ENCODE results near the gene MAD1L1. TPM values are rescaled to one million over a fixed set of nuclear protein-coding genes. Genes with fewer than 3 reads are reported as not detected.

The MAD1L1 gene
- total RNA-seq, 1 experiment from 2014 or later: 103 TPM

GRCh38 chr7:2219136-2219535 lies 13.6 kb downstream of the MAD1L1 start:
- no peak for DNase-seq (ENCODE audit: low spot score)

- DNase-seq (ENCODE audit: low spot score): no peak
Observed at GRCh38 chr7:2218444-2218785, 14.3 kb downstream of the MAD1L1 start.

DNA sequence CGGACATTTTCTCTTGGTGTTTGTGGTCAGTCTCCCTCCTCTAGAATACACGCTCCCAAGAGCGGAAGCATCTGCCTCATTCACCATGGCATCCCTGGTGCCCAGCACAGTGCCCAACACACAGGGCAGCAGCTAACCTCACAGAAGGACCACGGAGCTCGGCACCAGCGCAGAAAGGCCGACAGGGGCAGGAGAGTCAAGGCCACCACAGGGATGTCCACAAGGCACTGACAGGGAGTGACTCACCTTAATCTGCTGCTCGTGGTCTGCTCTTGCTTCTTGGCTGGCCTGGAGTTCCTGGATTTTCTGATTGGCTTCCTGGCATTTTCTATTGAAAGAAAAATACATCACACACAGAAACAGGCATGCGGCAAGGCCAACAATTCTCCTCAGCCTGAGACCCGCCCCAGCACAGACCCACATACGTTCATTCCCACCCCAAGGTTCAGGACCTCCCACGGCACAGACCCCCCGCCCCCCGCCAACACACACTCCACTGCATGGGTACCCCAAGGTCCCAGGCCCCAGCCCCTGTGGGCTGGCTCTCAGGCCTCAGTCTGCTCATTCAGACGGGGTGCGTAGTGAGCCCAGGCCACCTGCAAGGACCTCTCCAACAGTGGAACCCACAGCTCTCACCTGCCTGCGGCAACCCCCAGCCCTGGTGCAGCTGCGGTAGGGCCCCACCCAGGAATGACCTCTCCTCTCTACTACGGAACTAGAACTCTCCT lies 14.9 kb downstream of the MAD1L1 start:
- DNase-seq (ENCODE audit: low spot score): no peak

GRCh38 chr7:2217206-2217605 lies 15.5 kb downstream of the MAD1L1 start:
- DNase-seq (ENCODE audit: low spot score): no peak

- DNase-seq (ENCODE audit: low spot score): no peak
Observed at GRCh38 chr7:2215851-2216250, 16.9 kb downstream of the MAD1L1 start.

DNA sequence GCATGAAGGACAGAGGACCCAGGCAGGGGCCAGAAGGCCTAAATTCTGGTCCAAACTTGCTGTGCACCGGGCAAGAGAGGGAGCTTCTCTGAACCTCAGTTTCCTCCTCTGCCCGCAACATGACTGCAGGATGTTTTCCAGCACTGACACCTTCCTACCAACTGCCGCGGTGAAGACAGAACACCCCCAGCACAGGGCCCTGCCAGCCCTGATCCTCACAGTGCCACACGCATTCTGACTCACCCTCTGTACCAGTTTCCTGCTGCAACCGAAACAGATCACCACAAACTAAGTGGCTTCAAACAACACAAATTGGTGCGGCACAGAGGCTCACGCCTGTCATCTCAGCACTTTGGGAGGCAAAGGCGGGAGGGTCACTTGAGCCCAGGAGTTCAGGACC lies 18.1 kb downstream of the MAD1L1 start:
- no peak for DNase-seq (ENCODE audit: low spot score)

DNA sequence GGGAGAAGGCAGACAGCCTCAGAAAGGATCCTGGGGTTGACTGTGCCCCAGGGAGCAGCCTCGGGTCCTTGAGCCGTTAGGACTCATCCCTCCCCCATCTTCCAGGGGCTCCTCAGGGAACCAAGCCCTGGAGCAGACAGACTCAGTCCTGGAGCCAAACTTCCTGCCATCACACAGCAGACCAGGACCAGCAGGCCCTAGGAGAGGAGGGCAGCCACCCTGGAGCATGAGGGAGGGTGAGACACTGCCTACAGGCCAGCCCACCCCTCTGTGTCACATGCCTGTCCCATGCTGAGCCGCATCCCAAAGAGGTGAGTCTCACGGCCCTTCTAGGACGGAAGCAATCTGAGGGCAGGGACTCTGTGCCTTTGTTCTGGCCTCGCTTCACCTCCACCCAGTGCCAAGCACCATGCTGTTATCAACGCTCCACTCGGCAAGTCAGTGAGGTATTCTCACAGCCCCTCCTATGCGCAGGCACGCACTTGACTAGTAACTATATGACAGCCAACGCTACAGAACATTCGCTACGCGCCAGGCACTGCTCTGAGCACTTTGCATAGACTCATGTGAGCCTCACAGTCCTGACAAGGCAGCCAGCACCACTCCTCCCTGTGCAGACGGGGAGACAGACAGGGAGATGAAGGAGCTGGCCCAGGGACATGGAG lies 19.1 kb downstream of the MAD1L1 start:
- DNase-seq (ENCODE audit: low spot score): no peak

DNA sequence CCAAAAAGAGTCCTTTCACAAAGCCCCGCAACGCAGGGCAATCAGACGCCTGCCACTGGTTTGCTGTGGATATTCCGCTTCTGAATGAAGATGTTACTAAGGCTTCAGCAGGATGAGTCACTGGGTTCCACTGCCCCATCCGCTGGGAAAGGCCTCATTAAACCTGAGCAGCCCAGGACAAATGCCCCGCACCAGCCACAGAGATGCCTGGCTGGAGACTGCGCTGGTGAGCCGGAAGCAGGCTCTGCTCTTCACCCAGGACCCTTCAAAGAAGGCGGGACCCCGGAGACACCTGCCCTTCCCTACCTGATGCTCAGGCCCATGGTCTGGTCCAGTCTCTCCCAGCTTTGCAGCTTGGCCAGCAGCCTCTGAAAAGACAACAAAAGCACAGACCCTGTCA lies 19.8 kb downstream of the MAD1L1 start:
- DNase-seq (ENCODE audit: low spot score): no peak

DNA sequence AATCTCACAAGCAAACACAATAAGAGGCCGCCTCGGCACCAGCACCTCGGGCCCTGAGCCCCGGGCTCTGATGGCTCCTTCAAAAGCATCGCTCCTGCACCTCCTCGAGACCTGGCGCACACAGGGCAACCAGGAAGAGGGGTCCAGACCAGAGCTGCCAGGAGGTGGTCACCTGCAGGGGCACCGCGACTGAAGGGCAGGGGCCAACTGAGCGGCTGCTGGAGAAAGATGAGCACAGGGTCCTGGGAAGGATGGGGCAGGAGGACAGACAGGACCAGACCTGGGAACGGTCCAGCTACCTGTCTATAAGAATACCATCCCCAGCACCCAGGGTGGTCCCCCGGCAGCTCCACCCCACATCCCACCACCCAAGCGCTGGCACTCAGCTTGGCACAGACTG lies 20.8 kb downstream of the MAD1L1 start:
- no peak for DNase-seq (ENCODE audit: low spot score)

- DNase-seq (ENCODE audit: low spot score): no peak
Observed at GRCh38 chr7:2211259-2211880, 21.4 kb downstream of the MAD1L1 start.

GRCh38 chr7:2210551-2211258 lies 22.0 kb downstream of the MAD1L1 start:
- no peak for DNase-seq (ENCODE audit: low spot score)

DNA sequence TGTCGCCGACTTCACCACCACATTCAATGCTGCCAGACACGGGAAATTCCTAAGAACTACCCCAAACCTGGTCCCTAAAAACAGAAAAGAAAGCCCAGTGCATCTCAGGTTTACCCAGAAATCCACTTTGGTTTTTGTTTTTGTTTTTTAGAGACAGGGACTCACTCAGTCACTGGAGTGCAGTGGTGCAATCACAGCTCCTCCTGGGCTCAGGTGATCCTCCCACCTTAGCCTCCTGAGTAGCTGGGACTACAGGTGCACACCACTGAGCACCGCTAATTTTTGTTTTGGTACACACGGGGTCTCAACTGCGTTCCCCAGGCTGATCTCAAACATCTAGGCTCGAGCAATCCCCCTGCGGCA lies 22.8 kb downstream of the MAD1L1 start:
- DNase-seq (ENCODE audit: low spot score): no peak

GRCh38 chr7:2209146-2209960 lies 23.4 kb downstream of the MAD1L1 start:
- peak; percentile 66 for DNase-seq (ENCODE audit: low spot score)

DNA sequence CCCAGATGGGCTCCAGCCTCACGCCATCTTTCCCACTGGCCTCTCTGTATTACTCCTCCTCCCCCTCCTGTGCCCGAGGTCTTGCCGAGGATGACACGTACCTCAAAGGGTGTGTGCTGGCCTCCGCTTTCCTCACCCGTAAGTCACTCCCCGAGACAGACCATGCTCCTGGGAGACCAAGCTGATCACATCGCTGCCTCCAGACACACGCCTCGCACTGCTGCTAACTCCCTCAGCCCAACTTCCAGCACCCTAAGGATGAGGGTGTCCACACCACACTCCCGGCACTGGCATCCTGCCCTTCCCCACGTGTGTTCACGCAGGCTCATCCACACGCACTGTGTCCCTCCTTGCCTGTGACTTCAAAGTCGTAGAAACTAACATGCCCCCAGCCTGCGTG lies 24.0 kb downstream of the MAD1L1 start:
- no peak for DNase-seq (ENCODE audit: low spot score)

GRCh38 chr7:2205036-2205780 lies 27.5 kb downstream of the MAD1L1 start:
- DNase-seq (ENCODE audit: low spot score): no peak

DNA sequence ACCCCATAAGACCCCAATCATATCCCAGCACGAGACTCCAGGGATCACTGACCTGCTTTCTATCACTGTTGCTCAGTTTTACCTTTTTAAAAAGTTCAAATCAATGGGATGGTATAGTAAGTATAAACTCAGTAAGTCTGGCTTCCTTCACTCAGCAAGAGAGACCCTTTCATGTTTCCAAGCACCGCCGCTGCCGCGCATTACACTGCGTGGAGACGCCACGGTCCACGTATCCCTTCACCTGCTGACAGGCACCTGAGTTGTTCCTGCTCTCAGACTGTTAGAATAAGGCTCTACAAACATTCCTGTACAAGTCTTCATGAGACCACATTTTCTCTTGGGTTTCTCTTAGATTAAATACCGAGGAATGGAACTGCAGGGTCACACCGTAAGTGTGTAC lies 28.3 kb downstream of the MAD1L1 start:
- DNase-seq (ENCODE audit: low spot score): no peak

DNA sequence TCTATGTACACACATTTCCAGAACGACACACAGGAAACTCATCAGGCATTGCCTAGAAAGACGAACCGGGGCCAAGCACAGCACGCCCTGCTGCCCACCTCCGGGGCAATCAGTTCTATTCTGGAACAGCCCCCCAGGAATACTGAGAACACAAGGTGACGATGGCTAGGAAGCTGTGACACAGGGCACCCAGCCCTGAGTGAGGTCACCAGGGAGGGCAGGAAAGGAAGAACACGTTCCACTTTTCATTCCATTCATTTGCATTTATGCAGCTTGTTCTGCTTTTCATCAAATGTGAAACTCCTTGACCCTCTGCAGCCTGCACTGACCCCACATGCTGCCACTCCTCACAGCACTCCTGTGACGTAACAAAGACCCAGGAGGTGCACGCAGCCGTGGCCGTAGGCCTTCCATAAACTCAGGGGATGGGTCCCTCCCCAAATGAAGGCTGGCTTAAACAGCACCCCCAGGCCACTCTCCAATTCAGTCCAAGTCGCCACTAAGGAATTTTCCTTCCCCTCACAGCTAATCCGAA lies 28.9 kb downstream of the MAD1L1 start:
- no peak for DNase-seq (ENCODE audit: low spot score)

DNA sequence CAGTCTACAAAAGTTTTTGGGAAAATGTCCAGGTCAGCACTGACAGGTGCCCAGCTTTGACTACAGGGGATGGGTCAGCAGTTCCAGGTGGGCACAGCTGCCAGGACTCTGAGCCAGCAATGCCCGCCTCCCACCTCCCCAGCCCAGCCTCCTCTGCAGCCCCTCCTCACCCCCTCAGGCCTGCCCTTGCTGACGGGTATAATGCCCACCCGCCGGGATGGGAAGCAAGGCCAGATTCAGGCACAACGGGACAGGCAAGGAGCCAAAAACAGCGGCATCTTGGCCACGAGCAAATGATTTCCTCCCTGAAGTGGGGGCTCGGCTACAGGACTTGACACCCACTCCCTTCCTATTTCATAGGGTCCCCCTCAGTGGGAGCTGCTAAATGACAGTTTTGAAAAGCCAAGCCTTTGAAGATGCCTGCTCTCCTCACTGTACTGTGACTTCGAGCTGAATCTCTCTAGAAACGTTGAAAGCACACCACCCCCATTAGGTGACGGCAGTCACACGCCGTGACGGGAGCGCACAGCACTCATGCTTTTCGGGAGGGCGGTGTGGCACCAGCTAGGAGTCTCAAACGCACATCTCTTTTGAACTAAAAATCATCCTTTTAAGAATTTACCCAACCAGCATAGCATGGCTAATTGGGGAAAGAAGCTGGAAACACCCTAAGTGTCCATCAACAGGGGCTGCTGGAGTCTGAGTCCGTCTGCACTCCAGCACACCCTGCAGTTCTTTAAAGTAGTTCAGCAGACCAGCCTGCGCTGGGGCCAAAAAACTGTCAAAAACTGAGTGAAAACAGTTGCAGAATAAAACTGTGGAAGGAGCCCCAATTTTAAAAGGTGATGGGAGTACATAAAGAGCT lies 29.6 kb downstream of the MAD1L1 start:
- no peak for DNase-seq (ENCODE audit: low spot score)

DNA sequence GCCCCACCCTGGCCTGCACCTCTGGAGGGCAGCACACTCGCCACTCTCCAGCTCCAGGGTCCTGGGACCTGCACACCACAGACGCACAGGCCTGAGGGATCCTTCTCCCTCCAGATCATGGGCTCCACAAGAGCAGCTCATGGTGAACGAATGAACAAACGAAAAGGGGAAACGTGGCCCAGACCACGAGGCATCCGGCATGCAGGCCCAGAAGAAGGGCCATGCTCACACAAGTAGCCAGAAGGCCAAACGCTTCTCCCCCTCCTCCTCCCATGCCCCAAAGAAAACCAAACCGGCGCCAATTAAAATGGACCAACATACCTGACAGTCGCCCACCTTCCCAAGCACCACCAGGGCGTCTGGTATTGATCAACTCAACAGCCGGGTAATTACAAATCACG lies 30.4 kb downstream of the MAD1L1 start:
- DNase-seq (ENCODE audit: low spot score): no peak
